ELR (cell line): ENCODE data around the gene VKORC1.
A peak's percentile ranks its signal among the peaks of the same experiment; 100 is the strongest.

Experiments used
- DNase-seq: peaks from one replicate; pipeline ENCODE4 v3.0.0-alpha.2; 2015; ENCODE audit warnings: low read depth

The VKORC1 gene

DNA sequence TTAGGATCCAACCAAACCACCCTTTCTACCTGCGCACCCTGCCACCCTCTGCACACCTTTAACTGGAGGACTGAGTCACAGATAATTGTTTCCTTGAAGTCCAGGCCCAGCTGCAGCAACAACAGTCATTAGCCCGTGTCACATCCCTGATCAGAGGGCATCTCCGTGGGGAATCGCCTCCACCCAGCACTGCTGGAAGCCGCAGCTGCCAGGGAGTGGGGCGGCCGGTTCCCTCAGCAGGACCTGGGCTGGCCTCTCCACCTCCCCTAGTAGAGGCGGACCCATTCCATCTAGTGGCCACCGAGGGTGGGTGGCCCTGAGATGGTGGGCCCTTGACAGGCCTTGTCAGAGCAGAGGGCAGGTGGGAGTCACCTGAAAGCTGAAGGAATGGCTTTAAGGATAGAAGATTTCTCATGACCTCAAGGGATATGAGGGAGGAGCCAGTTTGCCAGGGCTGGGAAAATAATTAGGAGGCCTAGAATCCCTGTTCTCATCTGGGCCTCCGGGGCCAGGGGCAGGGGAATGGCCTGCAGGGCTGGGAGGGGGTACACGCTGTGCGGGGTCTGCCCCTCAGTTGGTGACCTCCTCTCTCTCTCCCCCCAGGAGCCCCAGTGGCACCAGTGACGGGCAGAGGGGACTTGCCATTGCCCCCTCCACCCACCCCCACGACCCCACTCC is 12.1 kb downstream of the VKORC1 start:
- no peak for DNase-seq

DNA sequence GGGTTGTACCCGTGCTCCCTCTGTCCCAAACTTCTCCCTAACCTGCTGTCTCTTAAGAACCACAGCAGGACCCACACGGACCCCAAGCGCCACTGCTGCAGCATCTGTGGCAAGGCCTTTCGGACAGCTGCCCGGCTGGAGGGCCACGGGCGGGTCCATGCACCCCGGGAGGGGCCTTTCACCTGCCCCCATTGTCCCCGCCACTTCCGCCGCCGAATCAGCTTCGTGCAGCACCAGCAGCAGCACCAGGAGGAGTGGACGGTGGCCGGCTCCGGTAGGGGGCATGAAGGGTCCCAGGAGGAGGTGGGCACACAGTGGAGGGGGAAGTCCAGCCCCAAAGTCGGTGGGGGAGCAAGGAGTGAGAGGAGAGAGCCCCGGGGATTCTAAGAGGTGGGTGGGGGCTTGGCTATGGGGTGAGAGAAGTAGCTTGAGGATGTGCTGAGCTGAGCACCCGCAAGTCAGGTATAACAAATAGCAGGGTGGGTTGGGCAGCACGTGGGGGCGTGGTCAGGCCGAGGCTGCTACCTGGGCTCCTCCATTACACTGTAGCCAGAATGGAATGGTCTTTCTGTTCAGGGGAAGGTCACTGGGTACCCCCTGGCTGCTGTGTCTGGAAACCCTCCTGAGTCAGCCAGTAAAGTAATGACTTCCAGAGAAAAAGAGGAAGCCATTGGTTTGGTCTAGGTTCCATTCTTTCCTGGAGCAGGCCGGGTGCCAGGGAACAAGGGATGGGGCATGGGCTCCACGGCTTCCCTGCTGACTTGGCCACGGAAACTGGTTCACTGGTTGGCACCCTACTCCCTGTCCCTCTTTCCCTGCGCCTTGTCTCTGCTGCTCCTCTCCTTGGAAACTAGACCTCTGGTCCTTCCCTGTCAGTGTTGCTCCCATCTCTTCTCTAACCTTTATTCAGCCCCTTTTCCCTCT is 12.9 kb downstream of the VKORC1 start:
- no peak for DNase-seq

DNA sequence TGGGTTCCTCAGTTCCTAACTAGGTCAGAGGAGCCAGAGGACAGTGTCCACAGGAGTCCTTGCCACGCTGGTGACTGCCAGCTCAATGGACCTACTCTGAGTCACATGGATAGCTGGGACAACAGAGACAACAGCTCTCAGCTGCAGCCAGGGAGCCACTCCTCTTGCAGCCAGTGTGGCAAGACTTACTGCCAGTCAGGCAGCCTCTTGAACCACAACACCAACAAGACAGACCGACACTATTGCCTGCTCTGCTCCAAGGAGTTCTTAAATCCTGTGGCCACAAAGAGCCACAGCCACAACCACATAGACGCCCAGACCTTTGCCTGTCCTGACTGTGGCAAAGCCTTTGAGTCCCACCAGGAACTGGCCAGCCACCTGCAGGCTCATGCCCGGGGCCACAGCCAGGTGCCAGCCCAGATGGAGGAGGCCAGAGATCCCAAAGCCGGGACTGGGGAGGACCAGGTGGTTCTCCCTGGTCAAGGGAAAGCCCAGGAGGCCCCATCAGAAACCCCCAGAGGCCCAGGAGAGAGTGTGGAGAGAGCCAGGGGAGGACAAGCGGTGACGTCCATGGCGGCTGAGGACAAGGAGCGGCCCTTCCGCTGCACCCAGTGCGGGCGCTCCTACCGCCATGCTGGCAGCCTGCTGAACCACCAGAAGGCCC is 13.7 kb downstream of the VKORC1 start:
- no peak for DNase-seq

DNA sequence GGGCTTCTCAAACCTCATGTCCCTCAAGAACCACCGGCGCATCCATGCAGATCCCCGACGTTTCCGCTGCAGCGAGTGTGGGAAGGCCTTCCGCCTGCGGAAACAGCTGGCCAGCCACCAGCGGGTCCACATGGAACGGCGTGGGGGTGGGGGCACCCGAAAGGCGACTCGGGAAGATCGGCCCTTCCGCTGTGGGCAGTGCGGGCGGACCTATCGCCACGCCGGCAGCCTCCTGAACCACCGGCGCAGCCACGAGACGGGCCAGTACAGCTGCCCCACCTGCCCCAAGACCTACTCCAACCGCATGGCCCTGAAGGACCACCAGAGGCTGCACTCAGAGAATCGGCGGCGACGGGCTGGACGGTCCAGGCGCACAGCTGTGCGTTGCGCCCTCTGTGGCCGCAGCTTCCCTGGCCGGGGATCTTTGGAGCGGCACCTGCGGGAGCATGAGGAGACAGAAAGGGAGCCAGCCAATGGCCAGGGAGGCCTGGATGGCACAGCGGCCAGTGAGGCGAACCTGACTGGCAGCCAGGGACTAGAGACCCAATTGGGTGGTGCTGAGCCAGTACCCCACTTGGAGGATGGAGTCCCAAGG is 14.5 kb downstream of the VKORC1 start:
- no peak for DNase-seq

DNA sequence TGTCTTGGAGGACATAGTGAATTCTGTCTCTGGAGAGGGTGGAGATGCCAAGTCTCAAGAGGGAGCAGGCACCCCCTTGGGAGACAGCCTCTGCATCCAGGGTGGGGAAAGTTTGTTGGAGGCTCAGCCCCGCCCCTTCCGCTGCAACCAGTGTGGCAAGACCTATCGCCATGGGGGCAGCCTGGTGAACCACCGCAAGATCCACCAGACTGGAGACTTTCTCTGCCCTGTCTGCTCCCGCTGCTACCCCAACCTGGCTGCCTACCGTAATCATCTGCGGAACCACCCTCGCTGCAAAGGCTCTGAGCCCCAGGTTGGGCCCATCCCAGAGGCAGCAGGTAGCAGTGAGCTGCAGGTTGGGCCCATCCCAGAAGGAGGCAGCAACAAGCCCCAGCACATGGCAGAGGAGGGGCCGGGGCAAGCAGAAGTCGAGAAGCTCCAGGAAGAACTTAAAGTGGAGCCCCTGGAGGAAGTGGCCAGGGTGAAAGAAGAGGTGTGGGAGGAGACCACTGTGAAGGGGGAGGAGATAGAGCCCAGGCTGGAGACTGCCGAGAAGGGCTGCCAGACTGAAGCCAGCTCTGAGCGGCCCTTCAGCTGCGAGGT is 15.2 kb downstream of the VKORC1 start:
- no peak for DNase-seq

DNA sequence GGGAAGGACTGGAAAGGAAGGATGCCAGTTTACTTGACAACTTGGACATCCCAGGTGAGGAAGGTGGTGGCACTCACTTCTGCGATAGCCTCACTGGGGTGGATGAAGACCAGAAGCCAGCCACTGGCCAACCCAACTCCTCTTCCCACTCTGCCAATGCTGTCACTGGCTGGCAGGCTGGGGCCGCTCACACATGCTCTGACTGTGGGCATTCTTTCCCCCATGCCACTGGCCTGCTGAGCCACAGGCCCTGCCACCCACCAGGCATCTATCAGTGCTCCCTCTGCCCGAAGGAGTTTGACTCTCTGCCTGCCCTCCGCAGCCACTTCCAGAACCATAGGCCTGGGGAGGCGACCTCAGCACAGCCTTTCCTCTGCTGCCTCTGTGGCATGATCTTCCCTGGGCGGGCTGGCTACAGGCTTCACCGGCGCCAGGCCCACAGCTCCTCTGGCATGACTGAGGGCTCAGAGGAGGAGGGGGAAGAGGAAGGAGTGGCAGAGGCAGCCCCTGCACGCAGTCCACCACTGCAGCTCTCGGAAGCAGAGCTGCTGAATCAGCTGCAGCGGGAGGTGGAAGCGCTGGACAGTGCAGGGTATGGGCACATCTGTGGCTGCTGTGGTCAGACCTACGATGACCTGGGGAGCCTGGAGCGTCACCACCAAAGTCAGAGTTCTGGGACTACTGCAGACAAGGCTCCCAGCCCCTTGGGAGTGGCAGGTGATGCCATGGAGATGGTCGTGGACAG is 15.8 kb downstream of the VKORC1 start:
- DNase-seq = no peak

DNA sequence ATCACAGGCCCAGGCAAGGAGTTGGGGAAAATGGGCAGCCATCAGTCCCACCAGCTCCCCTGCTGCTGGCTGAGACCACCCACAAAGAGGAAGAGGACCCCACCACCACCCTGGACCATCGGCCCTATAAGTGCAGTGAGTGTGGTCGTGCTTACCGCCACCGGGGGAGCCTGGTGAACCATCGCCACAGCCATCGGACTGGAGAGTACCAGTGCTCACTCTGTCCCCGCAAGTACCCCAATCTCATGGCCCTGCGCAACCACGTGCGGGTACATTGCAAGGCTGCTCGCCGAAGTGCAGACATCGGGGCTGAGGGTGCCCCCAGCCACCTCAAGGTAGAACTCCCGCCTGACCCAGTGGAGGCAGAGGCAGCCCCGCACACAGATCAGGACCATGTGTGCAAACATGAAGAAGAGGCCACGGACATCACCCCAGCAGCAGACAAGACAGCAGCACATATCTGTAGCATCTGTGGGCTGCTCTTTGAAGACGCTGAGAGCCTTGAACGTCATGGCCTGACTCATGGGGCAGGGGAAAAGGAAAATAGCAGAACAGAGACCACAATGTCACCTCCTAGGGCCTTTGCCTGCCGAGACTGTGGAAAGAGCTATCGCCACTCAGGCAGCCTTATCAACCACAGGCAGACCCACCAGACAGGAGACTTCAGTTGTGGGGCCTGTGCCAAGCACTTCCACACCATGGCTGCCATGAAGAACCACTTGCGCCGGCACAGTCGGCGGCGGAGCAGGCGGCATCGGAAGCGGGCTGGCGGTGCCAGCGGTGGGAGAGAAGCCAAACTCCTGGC is 16.8 kb downstream of the VKORC1 start:
- no peak for DNase-seq

DNA sequence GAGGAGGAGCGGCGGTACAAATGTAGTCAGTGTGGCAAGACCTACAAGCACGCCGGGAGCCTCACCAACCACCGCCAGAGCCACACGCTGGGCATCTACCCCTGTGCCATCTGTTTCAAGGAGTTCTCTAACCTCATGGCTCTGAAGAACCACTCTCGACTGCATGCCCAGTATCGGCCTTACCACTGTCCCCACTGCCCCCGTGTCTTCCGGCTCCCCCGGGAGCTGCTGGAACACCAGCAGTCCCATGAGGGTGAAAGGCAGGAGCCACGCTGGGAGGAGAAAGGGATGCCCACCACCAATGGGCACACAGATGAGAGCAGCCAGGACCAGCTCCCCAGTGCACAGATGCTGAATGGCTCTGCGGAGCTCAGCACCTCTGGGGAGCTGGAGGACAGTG is 17.6 kb downstream of the VKORC1 start:
- DNase-seq = no peak

DNA sequence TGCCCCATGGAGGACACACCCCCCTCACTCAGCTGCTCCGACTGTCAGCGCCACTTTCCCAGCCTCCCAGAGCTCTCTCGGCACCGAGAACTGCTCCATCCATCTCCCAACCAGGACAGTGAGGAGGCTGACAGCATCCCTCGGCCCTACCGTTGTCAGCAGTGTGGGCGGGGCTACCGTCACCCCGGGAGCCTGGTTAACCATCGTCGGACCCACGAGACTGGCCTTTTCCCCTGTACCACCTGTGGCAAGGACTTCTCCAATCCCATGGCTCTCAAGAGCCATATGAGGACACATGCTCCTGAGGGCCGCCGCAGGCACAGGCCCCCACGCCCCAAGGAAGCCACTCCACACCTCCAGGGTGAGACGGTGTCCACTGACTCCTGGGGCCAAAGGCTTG is 18.3 kb downstream of the VKORC1 start:
- no peak for DNase-seq

DNA sequence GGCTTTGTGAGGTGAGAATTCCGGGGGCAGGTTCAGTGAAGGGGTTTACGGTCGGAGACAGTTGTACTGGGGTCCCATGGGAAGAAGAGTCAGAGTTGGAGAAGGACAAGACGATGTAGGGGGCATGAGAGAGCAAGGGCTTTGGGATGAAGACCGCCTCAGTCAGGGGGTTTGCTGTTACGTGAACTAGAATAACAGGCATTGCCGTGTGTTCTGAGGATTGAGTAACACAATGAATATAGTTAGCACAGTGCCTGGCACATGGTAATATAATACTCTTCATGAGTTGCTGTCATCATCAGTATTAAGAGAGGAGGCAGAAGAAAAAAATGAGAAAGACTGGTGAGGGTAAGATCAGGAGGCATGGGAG is 19.8 kb downstream of the VKORC1 start:
- no peak for DNase-seq

DNA sequence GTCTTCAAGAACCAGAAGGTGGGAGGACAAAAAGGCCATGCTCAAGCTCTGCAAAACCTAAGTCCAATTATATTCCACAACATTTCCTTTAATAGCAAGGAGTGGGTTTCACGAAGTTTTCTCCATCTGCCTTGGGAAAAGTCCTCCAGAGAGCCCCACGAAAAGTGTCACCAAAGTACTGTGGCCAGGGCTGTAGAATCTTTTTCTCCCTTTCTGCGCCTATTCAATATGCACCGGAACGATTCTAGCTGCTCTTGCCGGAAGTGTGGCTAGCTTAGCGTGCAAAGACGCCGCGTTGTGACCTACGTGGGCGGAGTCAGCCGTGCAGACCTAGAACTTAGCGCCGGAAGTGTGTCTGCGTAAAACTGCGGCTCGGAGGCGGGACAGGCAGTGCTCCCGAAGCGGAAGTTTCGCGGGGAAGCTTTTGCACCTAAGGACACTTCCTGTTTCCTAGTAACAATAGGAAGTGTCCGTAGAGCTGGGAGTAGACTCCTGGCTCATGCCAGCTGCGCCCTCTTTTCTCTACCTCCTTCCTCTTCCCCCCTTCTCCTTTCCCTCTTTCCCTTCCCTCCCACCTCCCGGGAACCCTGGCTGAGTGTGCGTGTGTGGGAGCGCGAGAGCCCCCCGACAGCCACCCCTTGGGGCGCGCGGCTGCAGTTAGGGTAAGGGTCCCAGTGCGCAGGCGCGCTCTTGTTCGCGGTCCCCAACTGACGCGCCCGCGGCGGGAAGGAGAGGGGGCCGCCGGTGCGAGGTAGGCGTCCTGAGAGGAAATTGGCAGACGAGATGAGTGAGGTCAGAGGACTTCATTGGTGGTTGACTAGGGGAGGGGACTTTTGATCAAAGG is 20.4 kb downstream of the VKORC1 start, which contains the start of the genes ZNF646 and ZNF668:
ZNF646 (plus strand) TSS at position 453 of the 844 bp plus-strand sequence. CDS start 1,903 bp downstream, outside the sequence.
ZNF668 (minus strand) TSS at position 271 of the 844 bp plus-strand sequence. CDS start 9,781 bp downstream, outside the sequence.
- peak; percentile 100 for DNase-seq

DNA sequence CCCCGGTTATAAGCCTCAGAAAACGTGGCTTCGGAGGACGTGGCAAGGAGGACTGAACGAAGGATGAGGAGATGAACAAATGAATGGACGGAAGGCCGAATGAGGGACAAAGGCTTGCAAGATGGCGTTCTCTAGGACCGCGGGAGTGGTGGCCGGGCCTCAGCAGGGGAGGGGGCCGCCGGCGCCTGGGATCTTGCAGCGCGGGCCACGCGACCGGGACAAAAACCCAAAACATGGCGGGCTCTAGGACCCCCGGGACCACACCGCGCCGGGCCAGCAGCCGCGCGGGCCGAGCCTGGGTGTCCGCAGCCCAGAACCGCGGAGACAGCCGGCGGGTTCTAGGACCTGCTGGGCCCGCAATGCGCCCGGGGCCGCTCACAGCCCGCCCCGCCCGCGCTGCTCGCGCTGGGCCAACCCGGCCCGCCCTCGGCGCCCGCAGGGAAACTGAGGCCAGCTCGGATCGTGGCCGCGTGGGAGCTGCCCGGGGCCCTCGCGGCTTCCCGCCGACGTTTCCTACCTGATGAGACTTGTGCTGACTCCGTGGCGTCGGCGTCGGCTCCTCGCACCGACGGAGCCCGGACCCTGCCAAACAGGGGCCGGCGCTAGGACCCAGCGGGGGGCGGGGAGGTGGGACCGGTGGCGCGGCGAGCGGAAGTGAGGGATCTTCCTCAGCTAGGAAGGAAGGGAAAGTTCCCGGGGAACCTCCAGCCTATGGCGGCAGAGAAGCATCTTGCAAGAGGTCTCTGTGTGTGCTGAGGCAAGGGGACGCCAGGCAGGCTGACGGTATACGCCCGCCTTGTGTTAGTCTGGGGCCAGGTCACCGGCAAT is 21.2 kb downstream of the VKORC1 start:
- DNase-seq = peak; percentile 93

DNA sequence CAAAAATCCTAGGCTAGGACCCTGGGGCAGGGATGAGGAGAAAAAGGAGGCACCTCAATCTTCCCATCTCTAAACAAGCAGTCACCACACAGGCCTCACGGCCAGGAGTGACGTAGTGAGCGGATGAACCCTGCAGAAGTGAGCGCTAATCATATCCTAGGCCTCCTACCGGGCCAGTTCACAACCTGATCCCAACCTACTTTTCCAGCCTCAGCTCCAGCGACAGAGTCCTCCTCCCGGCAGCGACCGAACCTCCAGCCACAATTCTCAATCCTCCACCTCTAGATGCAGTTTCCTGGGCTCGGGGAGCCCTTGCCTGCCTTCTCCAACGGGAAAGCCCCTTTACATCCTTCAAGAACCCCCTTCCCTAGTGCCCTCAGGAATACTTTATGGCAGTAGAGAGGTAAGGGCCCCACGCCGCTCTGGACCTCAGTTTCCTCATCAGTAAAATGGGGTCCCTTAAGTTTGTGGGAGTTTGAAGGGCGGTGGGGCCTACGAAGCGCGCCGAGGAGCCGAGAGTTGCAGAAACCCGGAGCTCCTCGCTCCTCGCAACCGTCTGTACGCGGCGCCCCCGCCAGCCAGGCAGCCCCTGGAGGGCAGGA is 22.0 kb downstream of the VKORC1 start:
- DNase-seq = peak; percentile 65

DNA sequence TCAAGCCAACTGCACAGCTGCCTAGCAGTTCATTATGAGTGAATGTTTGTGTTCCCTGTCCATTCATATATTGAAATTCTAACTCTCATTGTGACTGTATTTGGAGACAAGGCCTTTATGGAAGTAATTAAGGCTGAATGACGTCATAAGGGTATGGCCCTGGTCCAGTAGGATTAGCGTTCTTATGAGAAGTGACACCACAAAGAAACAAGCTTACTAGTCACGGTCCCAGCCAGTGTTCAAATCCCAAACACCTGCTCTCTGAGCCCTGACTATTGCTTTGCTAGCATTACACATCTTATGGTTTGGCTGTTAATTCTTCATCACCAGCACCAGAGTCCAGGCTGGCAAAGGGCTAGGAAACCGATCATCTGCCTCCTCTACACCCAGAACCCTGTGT is 22.7 kb downstream of the VKORC1 start:
- peak; percentile 60 for DNase-seq

DNA sequence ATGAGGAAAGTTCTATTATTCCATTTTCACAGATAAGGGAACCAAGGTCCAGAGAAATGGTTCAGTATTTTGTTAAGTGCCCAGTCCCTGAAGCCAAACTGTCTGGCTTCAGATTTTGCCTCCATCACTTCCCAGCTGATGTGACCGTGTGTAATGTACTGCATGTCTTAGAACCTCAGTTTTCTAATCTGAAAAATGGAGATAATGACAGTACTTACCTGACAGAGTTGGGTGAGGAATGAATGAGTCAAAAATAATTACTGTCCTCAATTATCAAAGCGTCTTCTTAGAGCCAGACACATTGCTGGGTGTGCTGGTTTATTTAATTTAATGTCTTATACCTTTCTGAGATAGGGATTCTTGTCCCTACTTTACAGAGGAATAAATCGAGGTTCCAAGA is 27.3 kb downstream of the VKORC1 start:
- no peak for DNase-seq

DNA sequence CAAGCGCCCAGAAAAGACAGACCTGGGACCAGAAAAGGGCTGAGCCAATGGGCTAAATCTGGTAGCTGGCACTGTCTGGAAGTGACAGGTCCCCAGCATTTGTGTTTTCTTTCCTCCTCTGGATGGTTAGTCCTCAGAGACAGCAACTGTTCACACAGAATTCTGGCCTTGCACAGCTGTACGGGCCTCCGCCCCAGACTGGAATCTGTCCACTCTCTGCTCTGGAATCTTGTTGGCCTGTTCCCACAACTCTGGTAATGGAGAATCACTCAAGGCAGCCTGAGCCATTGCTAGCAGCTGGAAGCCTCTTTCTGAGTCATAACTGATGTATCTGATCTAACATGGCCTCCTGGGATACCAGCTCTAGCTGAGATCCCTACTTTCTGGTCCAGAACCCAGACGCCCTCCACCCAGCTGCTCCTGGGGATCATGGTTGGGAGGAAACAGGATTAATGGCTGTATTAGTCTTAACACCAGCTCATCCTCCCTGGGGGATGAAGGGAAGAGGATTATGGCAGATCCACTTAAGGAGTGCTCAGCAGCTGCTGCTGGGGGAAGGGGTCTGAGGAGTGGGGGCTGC is 29.6 kb downstream of the VKORC1 start:
- DNase-seq = peak; percentile 95

DNA sequence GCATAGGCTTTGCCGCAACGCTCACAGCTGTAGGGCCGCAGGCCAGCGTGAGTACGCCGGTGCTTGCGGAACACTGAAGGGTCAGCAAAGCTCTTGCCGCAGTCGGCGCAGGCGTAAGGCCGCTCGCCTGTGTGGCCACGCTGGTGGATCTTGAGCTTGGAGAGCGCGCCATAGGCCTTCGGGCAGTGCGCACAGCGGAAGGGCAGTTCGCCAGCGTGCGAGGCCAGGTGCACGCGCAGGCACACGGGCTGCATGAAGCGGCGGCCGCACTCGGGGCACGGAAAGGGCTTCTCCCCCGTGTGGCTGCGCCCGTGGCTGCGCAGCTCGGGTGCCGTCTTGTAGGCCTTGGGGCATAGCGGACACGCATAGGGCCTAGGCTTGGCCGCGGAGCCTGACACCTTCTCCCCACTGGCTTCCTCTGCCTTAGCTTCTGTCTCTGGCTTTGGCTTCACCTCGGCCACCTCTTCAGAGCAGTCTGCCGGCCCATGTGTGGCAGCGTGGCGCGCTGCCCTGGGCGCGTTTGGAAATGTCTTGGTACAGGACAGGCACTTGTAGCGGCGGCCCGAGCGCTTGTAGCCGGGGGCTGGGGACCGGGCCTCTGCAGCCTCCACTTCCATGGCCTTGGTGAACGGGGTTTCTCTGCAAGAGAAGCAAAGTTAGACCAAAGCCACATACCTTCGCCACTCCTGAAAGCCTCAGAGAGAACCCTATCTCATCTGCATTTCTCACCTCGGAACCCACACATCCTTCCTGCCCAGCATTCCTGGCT is 30.6 kb downstream of the VKORC1 start:
- no peak for DNase-seq
